ENCODE measurements around the gene ZDHHC12. TPM values are rescaled to one million over a fixed set of nuclear protein-coding genes. Genes with fewer than 3 reads are reported as not detected.

ZDHHC12 gene
- total RNA-seq, 1 donor from 2014 or later: 33.7 TPM

GRCh38 chr9:128719919-128720605 lies 3.9 kb downstream of the ZDHHC12 start:
- Mint-ChIP-seq H3K9me3 (ENCODE audit: low read depth) (no peaks in the 10 kb centered on the region), H3K27me3 (no peaks in the 10 kb centered on the region), H3K36me3 (ENCODE audit: insufficient read depth) (no peaks in the 10 kb centered on the region), H3K4me3 (ENCODE audit: low read depth) (no peak overlapping the region), H3K4me1 (ENCODE audit: low read depth) (peaks cover 15% of the 10 kb centered on the region), H3K27ac (no peak overlapping the region)
- no peak for DNase-seq (ENCODE audit: low spot score, unreplicated experiment)
- TF ChIP-seq, protein P1, sequence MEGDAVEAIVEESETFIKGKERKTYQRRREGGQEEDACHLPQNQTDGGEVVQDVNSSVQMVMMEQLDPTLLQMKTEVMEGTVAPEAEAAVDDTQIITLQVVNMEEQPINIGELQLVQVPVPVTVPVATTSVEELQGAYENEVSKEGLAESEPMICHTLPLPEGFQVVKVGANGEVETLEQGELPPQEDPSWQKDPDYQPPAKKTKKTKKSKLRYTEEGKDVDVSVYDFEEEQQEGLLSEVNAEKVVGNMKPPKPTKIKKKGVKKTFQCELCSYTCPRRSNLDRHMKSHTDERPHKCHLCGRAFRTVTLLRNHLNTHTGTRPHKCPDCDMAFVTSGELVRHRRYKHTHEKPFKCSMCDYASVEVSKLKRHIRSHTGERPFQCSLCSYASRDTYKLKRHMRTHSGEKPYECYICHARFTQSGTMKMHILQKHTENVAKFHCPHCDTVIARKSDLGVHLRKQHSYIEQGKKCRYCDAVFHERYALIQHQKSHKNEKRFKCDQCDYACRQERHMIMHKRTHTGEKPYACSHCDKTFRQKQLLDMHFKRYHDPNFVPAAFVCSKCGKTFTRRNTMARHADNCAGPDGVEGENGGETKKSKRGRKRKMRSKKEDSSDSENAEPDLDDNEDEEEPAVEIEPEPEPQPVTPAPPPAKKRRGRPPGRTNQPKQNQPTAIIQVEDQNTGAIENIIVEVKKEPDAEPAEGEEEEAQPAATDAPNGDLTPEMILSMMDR (IDR thresholded peaks at IDR 0.05; ENCODE audit: unreplicated experiment): no peak

- Mint-ChIP-seq H3K4me3 (ENCODE audit: low read depth) (no peak overlapping the region), H3K27me3 (no peaks in the 10 kb centered on the region), H3K4me1 (ENCODE audit: low read depth) (peaks cover 10% of the 10 kb centered on the region), H3K27ac (no peak overlapping the region), H3K9me3 (ENCODE audit: low read depth) (no peaks in the 10 kb centered on the region), H3K36me3 (ENCODE audit: insufficient read depth) (no peaks in the 10 kb centered on the region)
- DNase-seq (ENCODE audit: low spot score, unreplicated experiment): no peak
- TF ChIP-seq, protein P1 (IDR thresholded peaks at IDR 0.05; ENCODE audit: unreplicated experiment): no peak
Measured at GRCh38 chr9:128718475-128718874, 5.5 kb downstream of the ZDHHC12 start.

DNA sequence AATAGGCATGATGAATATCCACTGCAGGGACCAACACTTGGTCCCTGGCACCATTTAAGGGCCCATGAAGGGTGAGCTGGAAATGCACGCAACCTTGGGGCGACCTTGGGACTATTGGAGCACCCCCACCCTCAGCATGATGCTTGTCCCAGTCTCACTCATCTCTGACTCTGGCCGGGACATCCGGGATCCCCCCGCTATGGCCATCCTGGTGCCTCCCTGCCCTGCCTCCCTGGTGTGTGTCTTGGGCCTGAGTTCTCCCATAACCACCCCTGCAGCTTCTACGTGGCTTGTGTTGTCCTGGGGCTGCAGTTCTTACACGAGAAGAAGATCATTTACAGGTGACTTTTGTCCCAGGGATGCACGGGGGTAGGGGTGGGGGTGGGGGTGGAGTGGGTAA lies 5.9 kb downstream of the ZDHHC12 start:
- Mint-ChIP-seq H3K4me3 (ENCODE audit: low read depth) (no peak overlapping the region), H3K4me1 (ENCODE audit: low read depth) (peaks cover 7% of the 10 kb centered on the region), H3K9me3 (ENCODE audit: low read depth) (no peaks in the 10 kb centered on the region), H3K27me3 (no peaks in the 10 kb centered on the region), H3K27ac (no peak overlapping the region), H3K36me3 (ENCODE audit: insufficient read depth) (no peaks in the 10 kb centered on the region)
- TF ChIP-seq, protein P1 (IDR thresholded peaks at IDR 0.05; ENCODE audit: unreplicated experiment): no peak
- no peak for DNase-seq (ENCODE audit: low spot score, unreplicated experiment)

GRCh38 chr9:128716581-128717254 lies 7.2 kb downstream of the ZDHHC12 start:
- H3K9me3 Mint-ChIP-seq (ENCODE audit: low read depth): no peaks in the 10 kb centered on the region
- H3K4me1 Mint-ChIP-seq (ENCODE audit: low read depth): peaks cover 1% of the 10 kb centered on the region
- TF ChIP-seq, protein P1 (IDR thresholded peaks at IDR 0.05; ENCODE audit: unreplicated experiment): no peak
- no peak overlapping the region for H3K4me3 Mint-ChIP-seq (ENCODE audit: low read depth)
- no peak overlapping the region for H3K27ac Mint-ChIP-seq
- no peaks in the 10 kb centered on the region for H3K36me3 Mint-ChIP-seq (ENCODE audit: insufficient read depth)
- H3K27me3 Mint-ChIP-seq: no peaks in the 10 kb centered on the region
- no peak for DNase-seq (ENCODE audit: low spot score, unreplicated experiment)

DNA sequence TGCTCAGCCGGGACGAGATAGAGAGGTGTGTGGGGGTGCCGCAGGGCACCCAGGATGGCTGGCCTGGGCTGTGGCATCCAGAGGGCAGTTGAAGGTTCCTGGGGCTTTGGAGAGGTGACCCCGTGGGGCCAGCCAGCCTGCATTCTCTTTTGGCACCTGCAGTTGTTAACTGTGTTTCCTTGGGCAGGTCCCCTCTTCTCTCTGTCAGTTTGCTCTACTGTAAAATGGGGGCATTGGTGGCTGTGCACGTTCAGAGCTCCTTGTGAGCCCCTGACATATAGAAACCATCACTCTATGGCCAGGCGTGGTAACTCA lies 8.5 kb downstream of the ZDHHC12 start:
- H3K27me3 Mint-ChIP-seq: no peaks in the 10 kb centered on the region
- no peaks in the 10 kb centered on the region for H3K9me3 Mint-ChIP-seq (ENCODE audit: low read depth)

More for the DNA sequence above, 8.5 kb downstream of the ZDHHC12 start:
- Mint-ChIP-seq H3K4me1 (ENCODE audit: low read depth) (peaks cover 1% of the 10 kb centered on the region), H3K27ac (no peak overlapping the region), H3K36me3 (ENCODE audit: insufficient read depth) (no peaks in the 10 kb centered on the region), H3K4me3 (ENCODE audit: low read depth) (no peak overlapping the region)
- no peak for DNase-seq (ENCODE audit: low spot score, unreplicated experiment)
- TF ChIP-seq, protein P1 (IDR thresholded peaks at IDR 0.05; ENCODE audit: unreplicated experiment): no peak

All from progenitor cell of endocrine pancreas (in vitro differentiated cells).